Panc1 (cell line): ENCODE measurements around the gene B3GALT4. TPM values are rescaled to one million over a fixed set of nuclear protein-coding genes. Genes with fewer than 3 reads are reported as not detected.

Source experiments
- ATAC-seq: fragments of 200-7000 bp; cut with Tn5 transposase; 2 replicates; pipeline ENCODE4 v1.9.1; 2020; ENCODE audit warnings: mild to moderate bottlenecking, moderate library complexity
- BruUV-seq: library from RNA; stranded (reverse); fragments of 400-500 nt; replicated peaks from 2 replicates; lab custom pipeline; 2021; lab: Mats Ljungman, UMichigan
- CTCF ChIA-PET: fragments of 300-600 bp; sonication (Branson Sonifier 250); formaldehyde crosslinking; loops from one replicate; lab custom pipeline; 2022; ENCODE audit warnings: antibody characterized with exemption; lab: Charles Lee
- POLR2A ChIA-PET: fragments of 300-600 bp; sonication (Branson Sonifier 250); formaldehyde crosslinking; loops from one replicate; lab custom pipeline; 2022; ENCODE audit warnings: antibody characterized with exemption; lab: Charles Lee
- DNase-seq: peaks from one replicate; pipeline ENCODE4 v3.0.0-alpha.2; 2010; ENCODE audit warnings: low read depth, low spot score
- H3K27ac ChIP-seq: 2 replicates; pipeline ENCODE4 v1.5.1; 2011; ENCODE audit warnings: mild to moderate bottlenecking, low read length, inconsistent platforms
- H3K27me3 ChIP-seq: fragments of 200-500 bp; sonication (Bioruptor generic); 2 replicates; pipeline ENCODE4 v1.6.0; 2014; ENCODE audit warnings: low read length, inconsistent platforms; ENCODE audit not compliant: control insufficient read depth, insufficient read depth
- H3K36me3 ChIP-seq: fragments of 200-500 bp; sonication (Bioruptor generic); 2 replicates; pipeline ENCODE4 v1.5.1; 2014; ENCODE audit warnings: inconsistent platforms, mild to moderate bottlenecking, low read length, moderate library complexity; ENCODE audit not compliant: control insufficient read depth, insufficient read depth
- H3K4me1 ChIP-seq: 2 replicates; pipeline ENCODE4 v1.5.1; 2011; ENCODE audit warnings: inconsistent platforms, mild to moderate bottlenecking, low read length, moderate library complexity; ENCODE audit not compliant: control insufficient read depth, insufficient read depth
- H3K4me3 ChIP-seq, 2 experiments: 2 replicates each; pipeline ENCODE4 v1.5.1; 2011 to 2012; ENCODE audit warnings: low read depth in 2 of 2, low read length in 2 of 2, mild to moderate bottlenecking in 2 of 2, inconsistent platforms in 1 of 2, moderate library complexity in 1 of 2
- H3K9me3 ChIP-seq: fragments of 200-500 bp; sonication (Bioruptor generic); 2 replicates; pipeline ENCODE4 v1.5.1; 2014; ENCODE audit warnings: low read depth, mild to moderate bottlenecking, inconsistent platforms, low read length, moderate library complexity; ENCODE audit not compliant: control insufficient read depth, insufficient read depth
- CTCF ChIP-seq: fragments of 450-650 bp; IDR thresholded peaks from 2 replicates; pipeline ENCODE4 v1.5.1; 2017; ENCODE audit warnings: mild to moderate bottlenecking
- POLR2AphosphoS5 ChIP-seq: IDR thresholded peaks from 2 replicates; pipeline ENCODE4 v1.6.1; 2012; ENCODE audit warnings: mild to moderate bottlenecking, low read depth, low read length, moderate library complexity
- REST ChIP-seq, 2 experiments: IDR thresholded peaks; 2 replicates each; pipeline ENCODE4 v1.6.1; 2011 to 2012; ENCODE audit warnings: low read depth in 2 of 2, control low read depth in 1 of 2, low read length in 1 of 2, mild to moderate bottlenecking in 1 of 2, moderate library complexity in 1 of 2; ENCODE audit not compliant: insufficient read depth in 1 of 2
- SIN3A ChIP-seq: IDR thresholded peaks from 2 replicates; pipeline ENCODE4 v1.6.1; 2012; ENCODE audit warnings: low read depth, mild to moderate bottlenecking, low read length, moderate library complexity, borderline replicate concordance; ENCODE audit not compliant: insufficient read depth
- TCF7L2 ChIP-seq: IDR thresholded peaks from 2 replicates; pipeline ENCODE4 v1.6.1; 2011; ENCODE audit warnings: mild to moderate bottlenecking, low read depth, low read length, inconsistent platforms
- in situ Hi-C: cut with HindIII; loops from 2 replicates; pipeline ENCODE4 v1.10.0; 2016; ENCODE audit warnings: low sequenced_read_pairs, low pct_unique_long_range_greater_than_20kb
- intact Hi-C: fragments of 100-400 bp; cut with micrococcal nuclease; formaldehyde crosslinking; loops from one replicate; pipeline ENCODE4 v1.10.0; 2022; ENCODE audit not compliant: unreplicated experiment
- total RNA-seq: library from RNA; stranded (reverse); gene quantifications from one replicate; pipeline ENCODE4 v1.2.1, GENCODE V29; 2021; ENCODE audit not compliant: unreplicated experiment

B3GALT4 gene
- total RNA-seq, 1 experiment from 2014 or later, result 6.0 TPM

GRCh38 chr6:33250731-33251130, 26.2 kb upstream of the B3GALT4 start:
- no peak overlapping the region for H3K4me3 ChIP-seq
- in situ Hi-C loops (no loop called here), intact Hi-C loops (no loop called here)
- ATAC-seq, result no peak
- ChIA-PET POLR2A (interaction anchor here (1.1 to 1.2 kb wide), 2 partner anchors 10 to 279 kb away, joined by 4 read pairs; no protein-coding TSS in a partner anchor), CTCF (no interaction called here)
- H3K27me3 ChIP-seq, result no peaks in the 10 kb centered on the region
- H3K27ac ChIP-seq, result peak overlapping the region; percentile 98; the same call in 1 of the 2 replicates
- DNase-seq, result no peak
- TF ChIP-seq POLR2AphosphoS5 (no peak), CTCF (no peak), SIN3A (no peak), TCF7L2 (no peak), REST (IDR thresholded peaks at IDR 0.05; ENCODE audit: insufficient read depth in 1 of 2, low read depth in 2 of 2, low read length in 1 of 2) (no peak)
- no TSS peak for BruUV-seq
- peaks cover 4% of the 10 kb centered on the region; the same call in 1 of the 2 replicates for H3K36me3 ChIP-seq
- H3K4me1 ChIP-seq, result peaks cover 14% of the 10 kb centered on the region
- no peaks in the 10 kb centered on the region for H3K9me3 ChIP-seq

- no peaks in the 10 kb centered on the region for H3K9me3 ChIP-seq
- BruUV-seq, result TSS peak; percentile 44
- ChIA-PET CTCF (no interaction called here), POLR2A (interaction anchor here (1.2 kb wide), 1 partner anchor 10 kb away, joined by 4 read pairs; no protein-coding TSS in a partner anchor)
- ATAC-seq, result no peak
- intact Hi-C loops, result no loop called here
- peaks cover 4% of the 10 kb centered on the region; the same call in 1 of the 2 replicates for H3K36me3 ChIP-seq
- H3K4me3 ChIP-seq, result no peak overlapping the region
- no peak overlapping the region; the same call in 1 of the 2 replicates for H3K27ac ChIP-seq
- peaks cover 14% of the 10 kb centered on the region for H3K4me1 ChIP-seq
- in situ Hi-C loops, result no loop called here
- TF ChIP-seq SIN3A (no peak), POLR2AphosphoS5 (no peak), CTCF (no peak), REST (IDR thresholded peaks at IDR 0.05; ENCODE audit: insufficient read depth in 1 of 2, low read depth in 2 of 2, low read length in 1 of 2) (no peak), TCF7L2 (no peak)
- DNase-seq, result no peak
- no peaks in the 10 kb centered on the region for H3K27me3 ChIP-seq
Measured at GRCh38 chr6:33251395-33252012, 25.4 kb upstream of the B3GALT4 start.
